Right lung (tissue), 10 donors: ENCODE results near the gene ACSL6. TPM values are rescaled to one million over a fixed set of nuclear protein-coding genes. Genes with fewer than 3 reads are reported as not detected.

Source experiments
- DNase-seq, 2 donors: peaks; one replicate each; pipeline ENCODE4 v3.0.0-alpha.2; 2013
- long read RNA-seq, 8 donors: transcript quantifications; one replicate each; lab custom pipeline, GENCODE V29; 2026
- polyA plus RNA-seq, 5 donors: library from polyadenylated mRNA; unstranded; fragments of 120-200 nt; gene quantifications; one replicate each; pipeline versions ENCODE4 v1.2.1 to v1.2.3, GENCODE V29; 2013; ENCODE audit warnings: inconsistent platforms in 1 of 5, low replicate concordance in 1 of 5; ENCODE audit not compliant: insufficient read length in 5 of 5, insufficient read depth in 1 of 5

ACSL6 gene, protein sequence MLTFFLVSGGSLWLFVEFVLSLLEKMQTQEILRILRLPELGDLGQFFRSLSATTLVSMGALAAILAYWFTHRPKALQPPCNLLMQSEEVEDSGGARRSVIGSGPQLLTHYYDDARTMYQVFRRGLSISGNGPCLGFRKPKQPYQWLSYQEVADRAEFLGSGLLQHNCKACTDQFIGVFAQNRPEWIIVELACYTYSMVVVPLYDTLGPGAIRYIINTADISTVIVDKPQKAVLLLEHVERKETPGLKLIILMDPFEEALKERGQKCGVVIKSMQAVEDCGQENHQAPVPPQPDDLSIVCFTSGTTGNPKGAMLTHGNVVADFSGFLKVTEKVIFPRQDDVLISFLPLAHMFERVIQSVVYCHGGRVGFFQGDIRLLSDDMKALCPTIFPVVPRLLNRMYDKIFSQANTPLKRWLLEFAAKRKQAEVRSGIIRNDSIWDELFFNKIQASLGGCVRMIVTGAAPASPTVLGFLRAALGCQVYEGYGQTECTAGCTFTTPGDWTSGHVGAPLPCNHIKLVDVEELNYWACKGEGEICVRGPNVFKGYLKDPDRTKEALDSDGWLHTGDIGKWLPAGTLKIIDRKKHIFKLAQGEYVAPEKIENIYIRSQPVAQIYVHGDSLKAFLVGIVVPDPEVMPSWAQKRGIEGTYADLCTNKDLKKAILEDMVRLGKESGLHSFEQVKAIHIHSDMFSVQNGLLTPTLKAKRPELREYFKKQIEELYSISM
- polyA plus RNA-seq: 1 to 10 TPM in 3 of 5 donors, under 1 TPM in 2; 0.35 to 2.7 (median 1.0) TPM
- long read RNA-seq, donor 1: 0 reads
- long read RNA-seq, donor 2: 0 reads
- long read RNA-seq, donor 3: 0 reads
- long read RNA-seq, donor 4: 0 reads
- long read RNA-seq, donor 5: 0 reads
- long read RNA-seq, donor 6, partial matches to known transcripts: 0 of 1 reads
- long read RNA-seq, donor 6, other reads (novel, unspliced or antisense): 0 of 1 reads
- long read RNA-seq, donor 7, full-length matches to known transcripts: 1 of 1 reads
- long read RNA-seq, donor 7, partial matches to known transcripts: 0 of 1 reads
- long read RNA-seq, donor 7, other reads (novel, unspliced or antisense): 0 of 1 reads
- long read RNA-seq, donor 8: 0 reads

- no peak for DNase-seq
These were observed at the start of gene ACSL6 for GRCh38 chr5:132011622-132012343. TSS of gene ACSL6 (minus strand) at chr5:132011658. CDS start at chr5:132011553, 105 bp downstream.

- no peak for DNase-seq
These were observed 49.2 kb upstream of the ACSL6 start, which contains the start of gene IL3 for GRCh38 chr5:132060501-132061161. TSS of gene IL3 (plus strand) at chr5:132060655. CDS start at chr5:132060707, 52 bp downstream.

DNA sequence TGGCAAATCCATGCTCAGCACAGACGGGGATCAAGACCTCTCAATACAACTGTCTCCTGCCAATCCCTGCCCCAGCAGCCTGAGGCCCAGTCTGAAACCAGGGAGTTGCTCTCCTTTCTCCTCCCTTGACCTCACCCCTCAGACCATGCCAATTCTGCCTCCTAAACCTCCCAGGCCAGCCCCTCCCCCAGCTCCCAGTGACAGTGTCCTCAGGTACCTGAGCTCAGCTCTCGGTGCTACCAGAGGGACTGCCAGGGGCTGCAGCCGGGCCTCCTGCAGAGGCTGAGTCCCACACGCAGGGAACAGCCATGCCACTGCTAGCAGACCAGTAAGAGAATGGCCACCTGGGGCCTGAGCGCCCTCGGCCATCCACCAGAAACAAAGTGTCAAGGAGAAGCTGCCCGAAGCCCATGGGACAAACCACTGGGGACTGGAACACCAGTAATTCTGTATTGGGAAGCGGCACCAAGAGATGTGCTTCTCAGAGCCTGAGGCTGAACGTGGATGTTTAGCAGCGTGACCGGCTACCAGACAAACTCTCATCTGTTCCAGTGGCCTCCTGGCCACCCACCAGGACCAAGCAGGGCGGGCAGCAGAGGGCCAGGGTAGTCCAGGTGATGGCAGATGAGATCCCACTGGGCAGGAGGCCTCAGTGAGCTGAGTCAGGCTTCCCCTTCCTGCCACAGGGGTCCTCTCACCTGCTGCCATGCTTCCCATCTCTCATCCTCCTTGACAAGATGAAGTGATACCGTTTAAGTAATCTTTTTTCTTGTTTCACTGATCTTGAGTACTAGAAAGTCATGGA lies 48.4 kb upstream of the ACSL6 start:
- DNase-seq: no peak

GRCh38 chr5:132059043-132059695 lies 47.7 kb upstream of the ACSL6 start:
- no peak for DNase-seq

- DNase-seq: no peak
These were observed 47.2 kb upstream of the ACSL6 start for GRCh38 chr5:132058646-132059042.

GRCh38 chr5:132057498-132058255 lies 46.2 kb upstream of the ACSL6 start:
- DNase-seq: no peak

DNA sequence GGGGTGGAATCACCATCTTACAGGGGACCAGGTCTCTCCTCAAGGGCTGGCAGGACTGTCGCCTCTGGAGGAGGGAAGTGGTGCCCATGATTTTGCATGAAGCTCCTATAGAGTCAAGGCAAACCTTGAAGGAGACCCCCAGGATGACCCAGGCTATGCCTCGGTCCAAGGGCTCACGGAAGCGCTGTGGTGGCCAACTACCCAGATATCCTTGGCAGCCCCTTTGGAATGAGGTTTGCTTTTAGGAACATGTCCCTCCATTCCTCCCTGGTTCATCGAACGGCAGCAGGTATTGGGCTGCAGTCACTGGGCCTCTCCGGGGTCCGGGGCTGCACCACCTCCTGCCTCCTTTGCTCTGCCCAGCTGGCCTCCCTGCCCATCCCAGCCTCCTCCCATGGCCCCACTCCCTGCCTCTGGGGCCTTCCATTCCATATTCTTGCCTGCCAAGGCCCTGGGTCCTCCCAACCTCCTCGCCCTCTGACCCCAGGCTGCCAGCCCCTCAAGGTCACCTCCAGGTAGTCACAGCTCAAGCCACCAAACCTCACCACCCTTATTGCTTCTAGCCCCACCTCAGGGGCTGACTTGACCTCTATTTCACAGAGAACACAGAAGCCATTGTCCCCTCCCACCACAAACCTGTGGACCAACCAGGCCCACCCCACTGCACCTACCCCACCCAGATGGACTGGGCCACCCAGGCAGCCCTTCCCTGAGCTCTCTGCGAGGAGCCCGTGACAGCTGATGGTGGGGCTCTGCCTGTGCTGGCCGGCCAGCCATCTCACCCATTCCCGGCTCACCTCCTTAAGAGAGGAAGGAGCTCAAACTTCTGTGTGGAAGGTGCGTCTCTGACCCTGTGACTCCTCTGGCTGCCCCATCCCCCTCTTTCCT lies 45.4 kb upstream of the ACSL6 start:
- no peak for DNase-seq

DNA sequence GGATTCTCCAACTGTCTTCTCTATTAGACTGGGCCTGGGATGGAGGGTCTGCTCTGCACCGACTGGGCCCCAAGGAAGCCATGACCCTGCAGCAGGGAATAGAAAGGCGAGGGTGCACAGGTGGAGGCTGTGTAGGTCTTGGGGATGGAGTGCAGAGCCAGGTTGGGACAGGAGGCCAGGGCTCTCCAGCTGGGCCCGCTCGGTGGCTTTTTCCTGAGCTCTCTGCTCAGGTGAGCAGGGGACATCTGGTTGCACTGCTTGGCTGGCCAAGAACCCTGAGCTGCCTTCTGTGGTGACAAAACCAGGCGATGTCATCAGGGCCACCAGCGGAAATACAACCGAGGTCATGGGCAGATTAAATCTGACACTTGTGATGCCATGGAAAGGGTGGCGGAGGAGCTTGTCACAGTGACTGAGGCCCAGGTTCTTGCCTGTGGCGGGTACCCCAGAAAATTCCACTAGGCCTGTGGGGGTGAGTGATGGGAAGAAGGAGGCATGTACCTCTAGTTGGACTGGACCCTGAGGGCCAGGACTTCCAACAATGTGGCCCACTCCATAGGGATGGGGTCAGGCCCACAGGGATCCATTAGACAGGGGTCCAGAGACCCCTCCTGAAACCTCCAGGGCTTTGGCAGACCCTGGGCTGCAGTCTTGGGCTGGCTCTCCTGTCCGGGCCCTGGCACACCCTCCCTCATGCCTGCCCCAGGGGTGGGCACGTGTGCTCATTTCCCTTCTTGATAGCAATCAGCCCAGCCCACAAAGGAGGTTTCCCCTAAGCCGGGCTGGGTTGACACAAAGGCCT lies 44.6 kb upstream of the ACSL6 start:
- no peak for DNase-seq

- DNase-seq: no peak
These were observed 44.0 kb upstream of the ACSL6 start for GRCh38 chr5:132055441-132055807.

- DNase-seq: no peak
These were observed 43.4 kb upstream of the ACSL6 start for GRCh38 chr5:132054697-132055440.

- DNase-seq: no peak
These were observed 42.7 kb upstream of the ACSL6 start for GRCh38 chr5:132054031-132054696.

DNA sequence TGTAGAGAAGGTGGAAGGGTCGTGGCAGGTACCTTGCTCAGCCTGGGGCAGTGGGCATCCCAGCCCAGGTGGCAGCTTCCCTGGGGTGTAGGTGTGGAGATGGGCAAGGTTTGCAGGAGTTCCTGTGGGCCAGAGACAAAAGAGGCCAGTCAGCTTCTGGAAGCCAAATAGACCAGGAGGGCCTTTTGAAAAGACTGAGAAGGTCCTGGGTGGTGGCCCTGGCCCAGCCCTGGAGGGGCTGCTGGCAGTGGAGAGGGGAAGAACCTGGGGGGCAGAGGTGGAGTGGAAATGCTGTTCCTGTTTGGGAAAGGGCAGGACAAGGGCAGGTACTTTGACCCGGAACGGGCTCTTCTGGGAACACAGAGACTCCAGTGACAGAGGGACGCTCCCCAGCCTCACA lies 42.0 kb upstream of the ACSL6 start:
- DNase-seq: no peak

GRCh38 chr5:132052520-132052919 lies 41.1 kb upstream of the ACSL6 start:
- no peak for DNase-seq

- no peak for DNase-seq
These were observed 39.4 kb upstream of the ACSL6 start for GRCh38 chr5:132050661-132051552.
